Neural crest cell (in vitro differentiated cells): ENCODE results near the gene DAPK1. TPM values are rescaled to one million over a fixed set of nuclear protein-coding genes. Genes with fewer than 3 reads are reported as not detected.

ENCODE experiments used
- DNase-seq: peaks from one replicate; pipeline ENCODE4 v3.0.0; 2021; ENCODE audit warnings: low read depth, mixed read lengths, low spot score
- H3K27ac Mint-ChIP-seq: one replicate; pipeline ENCODE4 v1.8.0; 2021; ENCODE audit warnings: mild to moderate bottlenecking, mixed read lengths; ENCODE audit not compliant: unreplicated experiment
- H3K27me3 Mint-ChIP-seq: 2 replicates; pipeline ENCODE4 v1.8.0; 2021; ENCODE audit warnings: low read depth, mild to moderate bottlenecking, mixed read lengths
- H3K36me3 Mint-ChIP-seq: 2 replicates; pipeline ENCODE4 v1.8.0; 2021; ENCODE audit warnings: low read depth, mild to moderate bottlenecking, mixed read lengths
- H3K4me1 Mint-ChIP-seq: 2 replicates; pipeline ENCODE4 v1.8.0; 2021; ENCODE audit warnings: mixed read lengths
- H3K4me3 Mint-ChIP-seq: one replicate; pipeline ENCODE4 v1.8.0; 2021; ENCODE audit warnings: mild to moderate bottlenecking, mixed read lengths
- H3K9me3 Mint-ChIP-seq: 2 replicates; pipeline ENCODE4 v1.8.0; 2021; ENCODE audit warnings: mixed read lengths
- CTCF ChIP-seq: fragments of 200-600 bp; sonication (generic); conservative IDR thresholded peaks from 2 replicates; pipeline ENCODE4 v1.5.0; 2021; ENCODE audit warnings: antibody characterized with exemption, mild to moderate bottlenecking
- total RNA-seq: library from RNA; stranded (reverse); gene quantifications from 2 replicates; pipeline ENCODE4 v1.2.1, GENCODE V29; 2021

DAPK1 gene
- total RNA-seq, 1 donor from 2014 or later = 62.7 TPM

GRCh38 chr9:87464992-87465378 lies 32.7 kb upstream of the DAPK1 start:
- no peaks in the 10 kb centered on the region for H3K36me3 Mint-ChIP-seq
- H3K27me3 Mint-ChIP-seq = no peaks in the 10 kb centered on the region
- DNase-seq = no peak
- H3K27ac Mint-ChIP-seq = no peak overlapping the region
- peaks cover 4% of the 10 kb centered on the region for H3K4me1 Mint-ChIP-seq
- no peak for TF ChIP-seq CTCF
- no peaks in the 10 kb centered on the region for H3K9me3 Mint-ChIP-seq
- H3K4me3 Mint-ChIP-seq = no peak overlapping the region

- Mint-ChIP-seq H3K27me3 (no peaks in the 10 kb centered on the region), H3K4me3 (no peak overlapping the region), H3K36me3 (no peaks in the 10 kb centered on the region), H3K9me3 (no peaks in the 10 kb centered on the region), H3K27ac (no peak overlapping the region), H3K4me1 (peaks cover 4% of the 10 kb centered on the region)
- TF ChIP-seq CTCF = no peak
- DNase-seq = no peak
These were observed 31.9 kb upstream of the DAPK1 start for GRCh38 chr9:87465816-87466215.

GRCh38 chr9:87467187-87467586 lies 30.5 kb upstream of the DAPK1 start:
- no peaks in the 10 kb centered on the region for H3K27me3 Mint-ChIP-seq
- DNase-seq = no peak
- H3K27ac Mint-ChIP-seq = no peak overlapping the region
- no peak overlapping the region for H3K4me3 Mint-ChIP-seq
- no peaks in the 10 kb centered on the region for H3K36me3 Mint-ChIP-seq
- H3K4me1 Mint-ChIP-seq = peaks cover 4% of the 10 kb centered on the region
- no peaks in the 10 kb centered on the region for H3K9me3 Mint-ChIP-seq
- no peak for TF ChIP-seq CTCF

GRCh38 chr9:87469793-87470465 lies 27.7 kb upstream of the DAPK1 start:
- H3K4me1 Mint-ChIP-seq = no peaks in the 10 kb centered on the region
- no peak for TF ChIP-seq CTCF
- H3K27ac Mint-ChIP-seq = no peak overlapping the region
- no peaks in the 10 kb centered on the region for H3K9me3 Mint-ChIP-seq
- no peaks in the 10 kb centered on the region for H3K36me3 Mint-ChIP-seq
- DNase-seq = no peak
- H3K4me3 Mint-ChIP-seq = no peak overlapping the region
- H3K27me3 Mint-ChIP-seq = no peaks in the 10 kb centered on the region

- no peaks in the 10 kb centered on the region for H3K36me3 Mint-ChIP-seq
- H3K4me1 Mint-ChIP-seq = no peaks in the 10 kb centered on the region
- H3K27ac Mint-ChIP-seq = no peak overlapping the region
- no peak for TF ChIP-seq CTCF
- no peak overlapping the region for H3K4me3 Mint-ChIP-seq
- no peak for DNase-seq
- H3K9me3 Mint-ChIP-seq = no peaks in the 10 kb centered on the region
- H3K27me3 Mint-ChIP-seq = no peaks in the 10 kb centered on the region
These were observed 25.9 kb upstream of the DAPK1 start for GRCh38 chr9:87471746-87472145.

- Mint-ChIP-seq H3K27me3 (no peaks in the 10 kb centered on the region), H3K27ac (no peak overlapping the region), H3K36me3 (no peaks in the 10 kb centered on the region), H3K9me3 (no peaks in the 10 kb centered on the region), H3K4me1 (no peaks in the 10 kb centered on the region), H3K4me3 (no peak overlapping the region)
- DNase-seq = no peak
- TF ChIP-seq CTCF = no peak
These were observed 22.2 kb upstream of the DAPK1 start for GRCh38 chr9:87475463-87475862.
